ENCODE measurements around the gene LARGE1.

- TF ChIP-seq CTCF (IDR thresholded peaks at IDR 0.05) (no peak), POLR2AphosphoS5 (IDR thresholded peaks at IDR 0.05; ENCODE audit: low read depth, low read length) (no peak), REST (IDR thresholded peaks at IDR 0.05; ENCODE audit: insufficient read depth in 1 of 2, low read depth in 2 of 2, low read length in 1 of 2) (no peak), SIN3A (IDR thresholded peaks at IDR 0.05; ENCODE audit: borderline replicate concordance, insufficient read depth, low read depth, low read length) (no peak), TCF7L2 (IDR thresholded peaks at IDR 0.05; ENCODE audit: low read depth, low read length) (no peak)
Observed at GRCh38 chr22:33385611-33386010, 534.7 kb downstream of the LARGE1 start.

Measured in Panc1 (cell line).